Stimulated activated naive CD4-positive, alpha-beta T cell (primary cell): ENCODE results near the gene TFAP2E.

Experiments used
- DNase-seq, 6 experiments: peaks; one replicate each; lab custom pipeline; 2025; lab: John Stamatoyannopoulos, UW

The TFAP2E gene

GRCh38 chr1:35644204-35644603 lies 71.1 kb downstream of the TFAP2E start:
- no peak for DNase-seq
